BJ (cell line): Measurements from ENCODE around the gene FAN1. TPM values are rescaled to one million over a fixed set of nuclear protein-coding genes. Genes with fewer than 3 reads are reported as not detected.

Experiments
- CTCF ChIA-PET: fragments of 350-600 bp; formaldehyde crosslinking; extraction: SDS; loops from one replicate; lab custom pipeline; 2021; ENCODE audit warnings: antibody characterized with exemption, inconsistent platforms; lab: Yijun Ruan, JAX
- POLR2A ChIA-PET: fragments of 300-600 bp; sonication (Branson Sonifier 250); formaldehyde crosslinking; extraction: SDS; loops from one replicate; lab custom pipeline; 2021; ENCODE audit warnings: antibody characterized with exemption; lab: Charles Lee
- DNase-seq: peaks from one replicate; pipeline ENCODE4 v3.0.0-alpha.2; 2011; ENCODE audit warnings: low read depth
- H3K27me3 ChIP-seq: 2 replicates; pipeline ENCODE4 v1.6.0; 2011; ENCODE audit warnings: low read length; ENCODE audit not compliant: control insufficient read depth, insufficient read depth
- H3K36me3 ChIP-seq: 2 replicates; pipeline ENCODE4 v1.5.1; 2011; ENCODE audit warnings: low read length; ENCODE audit not compliant: control insufficient read depth, insufficient read depth
- H3K4me3 ChIP-seq: 2 replicates; pipeline ENCODE4 v1.5.1; 2011; ENCODE audit warnings: low read depth, mild to moderate bottlenecking, control low read depth, low read length
- CTCF ChIP-seq: IDR thresholded peaks from 2 replicates; pipeline ENCODE4 v1.5.1; 2011; ENCODE audit warnings: low read depth, mild to moderate bottlenecking, control low read depth, inconsistent platforms, low read length, moderate library complexity; ENCODE audit not compliant: insufficient read depth
- polyA plus RNA-seq: library from polyadenylated mRNA; depleted of rRNA; stranded (reverse); fragments of >200 nt; gene quantifications from 2 replicates; pipeline ENCODE4 v1.2.3, GENCODE V29; 2011

The FAN1 gene
- polyA plus RNA-seq, 1 experiment, result 5.8 TPM

GRCh38 chr15:30954674-30955073 is 51.0 kb downstream of the FAN1 start:
- ChIA-PET CTCF (interaction anchor here (3.2 kb wide), 1 partner anchor 174 kb away, joined by 12 read pairs; no protein-coding TSS in a partner anchor), POLR2A (no interaction called here)
- no peaks in the 10 kb centered on the region for H3K27me3 ChIP-seq
- no peak for TF ChIP-seq CTCF
- no peak for DNase-seq
- peaks cover 25% of the 10 kb centered on the region for H3K36me3 ChIP-seq
- no peak overlapping the region for H3K4me3 ChIP-seq

GRCh38 chr15:30956216-30957124 is 52.8 kb downstream of the FAN1 start:
- DNase-seq, result no peak
- no peak for TF ChIP-seq CTCF
- Histone ChIP-seq H3K36me3 (peaks cover 25% of the 10 kb centered on the region), H3K27me3 (no peaks in the 10 kb centered on the region), H3K4me3 (no peak overlapping the region)
- ChIA-PET POLR2A (no interaction called here), CTCF (interaction anchor here (1.1 kb wide), 1 partner anchor 175 kb away, joined by 4 read pairs; no protein-coding TSS in a partner anchor)

- H3K36me3 ChIP-seq, result peaks cover 13% of the 10 kb centered on the region
- no peaks in the 10 kb centered on the region for H3K27me3 ChIP-seq
- no peak for TF ChIP-seq CTCF
- ChIA-PET POLR2A (no interaction called here), CTCF (no interaction called here)
- DNase-seq, result no peak
- no peak overlapping the region for H3K4me3 ChIP-seq
Measured at GRCh38 chr15:30958219-30958618, 54.5 kb downstream of the FAN1 start.

GRCh38 chr15:30962079-30962478 is 58.4 kb downstream of the FAN1 start:
- H3K4me3 ChIP-seq, result no peak overlapping the region
- no peak for TF ChIP-seq CTCF
- POLR2A ChIA-PET, result no interaction called here
- H3K27me3 ChIP-seq, result no peaks in the 10 kb centered on the region
- CTCF ChIA-PET, result interaction anchor here (2.5 kb wide), 1 partner anchor 167 kb away, joined by 9 read pairs; no protein-coding TSS in a partner anchor
- peaks cover 11% of the 10 kb centered on the region for H3K36me3 ChIP-seq
- no peak for DNase-seq

GRCh38 chr15:30962659-30963058 is 58.9 kb downstream of the FAN1 start:
- Histone ChIP-seq H3K4me3 (no peak overlapping the region), H3K36me3 (peaks cover 10% of the 10 kb centered on the region), H3K27me3 (no peaks in the 10 kb centered on the region)
- ChIA-PET POLR2A (no interaction called here), CTCF (interaction anchor here (2.5 kb wide), 1 partner anchor 166 kb away, joined by 9 read pairs; no protein-coding TSS in a partner anchor)
- TF ChIP-seq CTCF, result no peak
- no peak for DNase-seq
